A673 (cell line): ENCODE results near the gene ATP11C. TPM values are rescaled to one million over a fixed set of nuclear protein-coding genes. Genes with fewer than 3 reads are reported as not detected.
A peak's percentile ranks its signal among the peaks of the same experiment; 100 is the strongest.

Experiments
- BruUV-seq: library from RNA; stranded (reverse); fragments of 400-500 nt; replicated peaks from 2 replicates; lab custom pipeline; 2021; lab: Mats Ljungman, UMichigan
- CTCF ChIA-PET: fragments of 300-600 bp; sonication (Branson Sonifier 250); formaldehyde crosslinking; loops from one replicate; lab custom pipeline; 2022; ENCODE audit warnings: antibody characterized with exemption; lab: Charles Lee
- POLR2A ChIA-PET: fragments of 300-600 bp; sonication (Branson Sonifier 250); formaldehyde crosslinking; loops from one replicate; lab custom pipeline; 2022; ENCODE audit warnings: antibody characterized with exemption; ENCODE audit not compliant: low non-redundant PET; lab: Charles Lee
- DNase-seq: peaks from one replicate; pipeline ENCODE4 v3.0.0-alpha.2; 2015; ENCODE audit warnings: low spot score
- H3K27ac ChIP-seq: fragments of 200-600 bp; sonication (generic); 2 replicates; pipeline ENCODE4 v1.5.1; 2016; ENCODE audit warnings: mixed run types, low read depth, mild to moderate bottlenecking, mixed read lengths, antibody characterized with exemption, low read length; ENCODE audit not compliant: poor library complexity, severe bottlenecking
- H3K27me3 ChIP-seq: fragments of 200-600 bp; sonication (generic); replicated peaks from 2 replicates; pipeline ENCODE4 v1.6.1; 2017; ENCODE audit warnings: mixed run types, low read depth, mild to moderate bottlenecking, mixed read lengths, antibody characterized with exemption, low read length; ENCODE audit not compliant: insufficient read depth, poor library complexity
- H3K36me3 ChIP-seq: fragments of 200-600 bp; sonication (generic); 2 replicates; pipeline ENCODE4 v1.6.1; 2016; ENCODE audit warnings: mixed run types, mild to moderate bottlenecking, mixed read lengths, antibody characterized with exemption, low read length; ENCODE audit not compliant: insufficient read depth, poor library complexity, severe bottlenecking
- H3K4me1 ChIP-seq: fragments of 200-600 bp; sonication (generic); 2 replicates; pipeline ENCODE4 v1.6.1; 2017; ENCODE audit warnings: mixed run types, mild to moderate bottlenecking, mixed read lengths, antibody characterized with exemption, low read length; ENCODE audit not compliant: insufficient read depth, poor library complexity, severe bottlenecking
- H3K4me3 ChIP-seq: fragments of 200-600 bp; sonication (generic); 2 replicates; pipeline ENCODE4 v1.5.1; 2016; ENCODE audit warnings: low read depth, mixed run types, mild to moderate bottlenecking, mixed read lengths, low read length; ENCODE audit not compliant: poor library complexity, severe bottlenecking
- H3K9me3 ChIP-seq: fragments of 200-600 bp; sonication (generic); 2 replicates; pipeline ENCODE4 v1.6.1; 2016; ENCODE audit warnings: mixed run types, low read depth, mild to moderate bottlenecking, mixed read lengths, antibody characterized with exemption, low read length; ENCODE audit not compliant: poor library complexity, severe bottlenecking
- CTCF ChIP-seq: fragments of 300-800, 200-600 bp; sonication (generic); conservative IDR thresholded peaks from 2 replicates; pipeline ENCODE4 v1.5.1; 2017; ENCODE audit warnings: low read depth, mild to moderate bottlenecking, antibody characterized with exemption, low read length, moderate library complexity, mixed read lengths
- EZH2 ChIP-seq: fragments of 200-600 bp; sonication (generic); IDR thresholded peaks from 2 replicates; pipeline ENCODE4 v1.6.1; 2017; ENCODE audit warnings: borderline replicate concordance, low read depth, mild to moderate bottlenecking, mixed read lengths, antibody characterized with exemption, low read length; ENCODE audit not compliant: poor library complexity, severe bottlenecking
- intact Hi-C: fragments of 100-400 bp; cut with micrococcal nuclease; formaldehyde crosslinking; loops from one replicate; pipeline ENCODE4 v1.10.0; 2022; ENCODE audit not compliant: unreplicated experiment
- total RNA-seq: library from RNA; stranded (reverse); gene quantifications from 2 replicates; pipeline ENCODE4 v1.2.3, GENCODE V29; 2021

Gene ATP11C
- total RNA-seq, 1 experiment from 2014 or later: 93.1 TPM

- no peaks in the 10 kb centered on the region for H3K27me3 ChIP-seq
- peaks cover 5% of the 10 kb centered on the region for H3K36me3 ChIP-seq
- H3K27ac ChIP-seq: no peak overlapping the region
- H3K9me3 ChIP-seq: no peaks in the 10 kb centered on the region
- POLR2A ChIA-PET: no interaction called here
- DNase-seq: no peak
- CTCF ChIA-PET: no interaction called here
- no TSS peak for BruUV-seq
- peaks cover 37% of the 10 kb centered on the region for H3K4me1 ChIP-seq
- no peak overlapping the region for H3K4me3 ChIP-seq
- intact Hi-C loops: no loop called here
- no peak for TF ChIP-seq EZH2
- TF ChIP-seq CTCF: no peak
Measured at GRCh38 chrX:139820358-139820984, 112.4 kb downstream of the ATP11C start.

- no peaks in the 10 kb centered on the region for H3K27me3 ChIP-seq
- POLR2A ChIA-PET: no interaction called here
- H3K27ac ChIP-seq: no peak overlapping the region
Measured at GRCh38 chrX:139816204-139816603, 116.6 kb downstream of the ATP11C start.

GRCh38 chrX:139815771-139816170 is 117.1 kb downstream of the ATP11C start:
- Histone ChIP-seq H3K27ac (no peak overlapping the region), H3K4me1 (peaks cover 30% of the 10 kb centered on the region), H3K27me3 (no peaks in the 10 kb centered on the region), H3K9me3 (no peaks in the 10 kb centered on the region), H3K4me3 (no peak overlapping the region), H3K36me3 (peaks cover 17% of the 10 kb centered on the region)
- ChIA-PET POLR2A (no interaction called here), CTCF (no interaction called here)
- intact Hi-C loops: no loop called here
- BruUV-seq: no TSS peak
- no peak for DNase-seq
- TF ChIP-seq EZH2: no peak
- no peak for TF ChIP-seq CTCF

More at GRCh38 chrX:139816204-139816603, 116.6 kb downstream of the ATP11C start:
- BruUV-seq: no TSS peak
- peak; percentile 35 for DNase-seq
- CTCF ChIA-PET: no interaction called here
- intact Hi-C loops: no loop called here
- Histone ChIP-seq H3K4me3 (no peak overlapping the region), H3K36me3 (peaks cover 17% of the 10 kb centered on the region), H3K9me3 (no peaks in the 10 kb centered on the region), H3K4me1 (peaks cover 30% of the 10 kb centered on the region)
- TF ChIP-seq CTCF (no peak), EZH2 (no peak)
